HG03175 (cell line): Measurements from ENCODE around the gene RPSA.
"Not testable (repeated sequence)": the region's sequence is repeated elsewhere in the genome, so short reads cannot be mapped to it uniquely, and the experiment has no call there.

ENCODE experiments used
- ATAC-seq: cut with Tn5 transposase; IDR thresholded peaks from one replicate; pipeline ENCODE4 v1.9.1; 2021; ENCODE audit warnings: mild to moderate bottlenecking, moderate library complexity; ENCODE audit not compliant: unreplicated experiment

The RPSA gene

DNA sequence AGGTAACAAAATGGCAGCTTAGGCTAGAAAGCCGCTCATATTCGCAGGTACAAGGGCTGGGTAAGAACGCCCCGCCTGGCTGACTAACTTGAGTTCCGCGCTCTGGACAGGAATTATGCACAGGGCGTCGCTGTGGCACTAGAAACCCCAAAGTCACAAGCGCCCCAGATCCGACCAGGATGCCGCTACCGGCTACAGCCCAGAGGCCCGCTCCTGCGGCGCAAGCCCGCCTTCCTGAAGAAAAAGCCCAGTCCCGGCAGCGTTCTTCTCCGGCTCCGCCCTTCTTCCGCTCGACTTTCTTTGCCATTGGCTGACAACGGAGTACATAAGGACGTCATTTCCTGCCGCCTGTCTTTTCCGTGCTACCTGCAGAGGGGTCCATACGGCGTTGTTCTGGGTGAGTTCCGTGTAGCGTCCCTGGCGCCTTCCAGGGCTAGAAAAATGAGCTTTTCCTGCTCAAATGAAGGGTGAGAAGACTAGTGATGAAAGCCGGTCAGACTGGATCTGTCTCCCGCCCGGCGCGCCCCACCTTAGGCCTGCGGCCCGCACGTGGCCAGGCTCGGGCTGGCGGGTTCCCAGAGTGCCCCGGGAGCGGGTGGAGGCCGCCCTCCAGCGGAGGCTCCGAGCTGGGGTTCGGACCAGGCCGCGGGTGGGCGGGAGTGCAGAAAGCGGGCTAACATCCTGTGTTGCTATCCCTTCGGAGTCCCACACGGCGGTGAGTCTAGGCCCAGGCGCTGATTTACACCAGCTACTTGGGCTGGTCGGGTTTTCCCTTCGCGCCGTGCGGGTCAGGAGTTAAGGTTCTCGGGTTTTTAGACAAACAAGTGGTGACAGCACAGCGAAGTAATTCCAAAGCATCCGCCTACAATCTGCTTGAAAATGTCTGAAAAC lies at the start of gene RPSA:
Gene RPSA, plus strand, starts transcription at position 353 of the 891 bp plus-strand sequence. CDS start 934 bp downstream, outside the sequence.
- ATAC-seq = peak; percentile 92

GRCh38 chr3:39358333-39358732 lies 48.2 kb upstream of the RPSA start:
- no peak for ATAC-seq

GRCh38 chr3:39361252-39361927 lies 45.1 kb upstream of the RPSA start:
- no peak for ATAC-seq

- no peak for ATAC-seq
Observed at GRCh38 chr3:39362192-39362591, 44.3 kb upstream of the RPSA start.

DNA sequence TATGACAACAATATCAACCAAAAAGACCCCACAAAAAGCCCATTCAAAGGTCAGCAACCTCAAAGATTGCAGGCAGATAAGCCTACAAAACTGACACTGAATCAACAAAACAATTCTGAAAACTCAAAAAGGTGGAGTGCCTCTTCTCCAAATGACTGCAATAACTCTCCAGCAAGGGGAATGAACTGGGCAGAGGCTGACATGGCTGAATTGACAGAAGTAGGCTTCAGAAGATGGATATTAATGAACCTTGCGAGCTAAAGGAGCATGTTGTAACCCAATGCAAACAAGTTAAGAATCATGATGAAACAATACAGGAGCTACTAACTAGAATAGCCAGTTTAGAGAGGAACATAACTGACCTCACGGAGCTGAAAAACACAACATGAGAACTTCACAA lies 43.7 kb upstream of the RPSA start:
- ATAC-seq = no peak

DNA sequence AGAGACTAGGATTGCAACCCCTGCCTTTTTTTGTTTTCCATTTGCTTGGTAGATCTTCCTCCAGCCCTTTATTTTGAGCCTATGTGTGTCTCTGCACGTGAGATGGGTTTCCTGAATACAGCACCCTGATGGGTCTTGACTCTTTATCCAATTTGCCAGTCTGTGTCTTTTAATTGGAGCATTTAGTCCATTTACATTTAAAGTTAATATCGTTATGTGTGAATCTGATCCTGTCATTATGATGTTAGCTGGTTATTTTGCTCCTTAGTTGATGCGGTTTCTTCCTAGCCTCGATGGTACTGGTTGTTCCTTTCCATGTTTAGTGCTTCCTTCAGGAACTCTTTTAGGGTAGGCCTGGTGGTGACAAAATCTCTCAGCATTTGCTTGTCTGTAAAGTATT lies 36.1 kb upstream of the RPSA start:
- ATAC-seq = not testable (repeated sequence)

DNA sequence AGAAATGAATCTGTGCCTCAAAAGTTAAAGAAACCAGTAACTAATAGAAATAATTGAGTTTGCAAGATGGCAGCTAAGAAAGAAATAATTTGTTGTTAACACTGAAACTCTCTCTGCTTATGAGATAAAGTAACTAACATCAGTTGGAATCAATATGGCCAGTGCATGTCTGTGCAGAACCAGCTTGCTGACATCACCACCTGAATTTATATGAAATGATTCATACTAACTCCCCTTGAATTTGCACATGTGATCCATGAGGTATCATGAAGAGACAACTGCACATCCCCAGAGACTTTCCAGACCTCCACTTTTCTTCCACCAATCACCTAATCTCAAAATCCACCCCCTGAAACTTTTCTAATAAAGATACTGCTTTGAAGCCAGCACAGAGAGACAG lies 33.7 kb upstream of the RPSA start:
- no peak for ATAC-seq

- no peak for ATAC-seq
Observed at GRCh38 chr3:39376959-39377634, 29.4 kb upstream of the RPSA start.

- peak; percentile 70 for ATAC-seq
Observed at GRCh38 chr3:39378088-39378487, 28.4 kb upstream of the RPSA start.

DNA sequence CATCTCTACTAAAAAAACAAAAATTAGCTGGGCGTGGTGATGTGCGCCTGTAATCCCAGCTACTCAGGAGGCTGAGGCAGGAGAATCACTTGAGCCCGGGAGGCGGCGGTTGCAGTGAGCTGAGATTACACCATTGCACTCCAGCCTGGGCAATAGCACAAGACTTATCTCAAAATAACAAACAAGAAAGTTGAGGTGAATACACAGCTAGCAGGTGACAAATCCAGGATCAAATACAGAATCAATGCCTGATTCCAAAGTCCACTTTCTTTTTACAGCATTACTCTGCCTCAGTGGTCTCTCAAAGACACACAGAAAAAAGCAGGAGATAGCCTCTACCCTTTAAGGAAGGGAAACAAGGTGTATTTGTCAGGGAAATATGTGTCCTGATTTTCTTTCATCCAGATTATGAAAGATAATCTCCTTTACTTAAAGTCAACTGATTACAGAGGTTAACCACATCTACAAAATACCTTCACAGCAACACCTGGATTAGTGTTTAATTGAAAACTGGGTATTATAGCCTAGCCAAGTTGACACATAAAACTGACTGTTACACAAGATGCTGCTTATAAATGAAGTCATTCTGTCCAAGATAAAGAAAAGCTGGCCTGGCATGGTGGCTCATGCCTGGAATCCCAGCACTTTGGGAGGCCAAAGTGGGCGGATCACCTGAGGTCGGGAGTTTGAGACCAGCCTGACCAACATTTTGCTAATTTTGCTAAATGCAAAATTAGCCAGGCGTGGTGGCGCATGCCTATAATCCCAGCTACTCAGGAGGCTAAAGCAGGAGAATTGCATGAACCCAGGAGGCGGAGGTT lies 27.4 kb upstream of the RPSA start:
- no peak for ATAC-seq

DNA sequence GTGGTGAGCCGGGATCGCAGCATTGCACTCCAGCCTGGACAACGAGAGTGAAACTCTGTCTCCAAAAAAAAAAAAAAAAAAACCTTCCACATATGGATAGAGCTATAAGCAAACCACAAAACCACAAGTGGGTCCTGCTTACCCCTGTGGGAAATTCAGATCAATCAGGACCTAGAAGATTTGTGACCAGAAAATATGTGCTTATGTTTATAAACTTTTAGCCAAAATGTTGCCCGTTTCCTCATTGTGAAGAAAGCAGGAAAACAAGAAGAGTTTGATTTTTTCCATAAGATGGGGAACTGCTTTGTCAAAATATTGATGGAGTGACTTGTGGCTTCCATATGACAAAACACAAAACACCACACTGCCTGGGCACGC lies 26.8 kb upstream of the RPSA start:
- no peak for ATAC-seq

DNA sequence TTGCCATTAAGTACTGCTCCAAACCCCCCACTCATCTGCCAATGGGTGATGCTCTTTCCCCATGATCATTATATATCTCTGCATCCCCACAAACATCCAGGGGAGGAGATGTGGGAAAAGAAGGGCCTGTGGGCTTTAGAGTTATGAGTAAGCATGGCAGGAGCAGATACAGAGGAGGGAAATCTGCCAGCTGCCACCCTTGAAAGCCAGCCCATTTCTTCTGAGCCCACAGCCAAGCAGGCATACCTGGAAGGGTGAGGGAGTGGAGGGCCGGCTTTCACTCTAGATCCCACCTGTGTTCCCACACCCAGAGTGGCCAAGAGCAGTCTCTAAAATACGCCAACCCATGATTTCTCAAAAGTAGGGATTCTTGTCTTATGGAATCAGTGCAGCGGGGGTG lies 25.1 kb upstream of the RPSA start:
- ATAC-seq = no peak

DNA sequence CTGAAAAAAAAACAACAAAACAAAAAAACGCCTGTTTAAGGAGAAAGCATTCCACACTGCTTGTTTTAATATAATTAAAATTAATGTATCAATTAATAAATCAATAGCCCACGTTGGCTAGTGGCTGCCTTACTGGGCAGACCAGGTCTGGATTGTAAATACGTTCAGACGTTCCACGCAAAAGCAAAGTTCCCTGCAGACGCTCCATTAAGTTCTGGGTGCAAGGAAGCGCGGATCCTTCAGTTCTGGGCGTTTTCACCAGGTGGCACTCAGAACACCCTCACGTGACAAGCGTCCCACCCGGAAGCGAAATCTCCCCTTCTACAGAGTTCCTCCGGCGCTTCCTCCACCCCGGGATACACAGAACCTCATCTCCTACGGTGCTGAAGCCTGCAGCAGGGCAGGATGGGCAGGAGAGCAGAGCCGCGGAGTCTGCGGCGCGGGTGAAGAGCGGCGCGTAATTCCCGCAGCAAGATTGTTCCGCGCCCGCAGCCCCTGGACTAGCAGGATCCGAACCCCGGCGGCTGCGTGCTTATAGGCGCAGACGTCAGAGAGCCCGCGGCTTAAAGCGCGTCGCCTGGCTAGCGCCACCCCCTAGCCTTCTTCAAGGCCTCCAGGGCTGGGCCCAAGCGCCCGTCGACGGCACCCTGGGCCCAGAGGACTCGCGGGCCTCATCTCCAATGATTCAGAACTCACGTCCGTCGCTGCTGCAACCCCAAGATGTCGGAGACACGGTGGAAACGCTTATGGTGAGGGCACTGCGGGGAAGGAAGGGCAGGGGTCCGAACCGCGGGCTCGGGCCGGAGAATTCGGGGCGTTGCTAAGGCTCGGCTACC lies 23.3 kb upstream of the RPSA start, which contains the start of gene SLC25A38:
Gene SLC25A38, plus strand, starts transcription at position 326 of the 836 bp plus-strand sequence. Its CDS starts 355 bp downstream, at position 681.
- ATAC-seq = peak; percentile 77

DNA sequence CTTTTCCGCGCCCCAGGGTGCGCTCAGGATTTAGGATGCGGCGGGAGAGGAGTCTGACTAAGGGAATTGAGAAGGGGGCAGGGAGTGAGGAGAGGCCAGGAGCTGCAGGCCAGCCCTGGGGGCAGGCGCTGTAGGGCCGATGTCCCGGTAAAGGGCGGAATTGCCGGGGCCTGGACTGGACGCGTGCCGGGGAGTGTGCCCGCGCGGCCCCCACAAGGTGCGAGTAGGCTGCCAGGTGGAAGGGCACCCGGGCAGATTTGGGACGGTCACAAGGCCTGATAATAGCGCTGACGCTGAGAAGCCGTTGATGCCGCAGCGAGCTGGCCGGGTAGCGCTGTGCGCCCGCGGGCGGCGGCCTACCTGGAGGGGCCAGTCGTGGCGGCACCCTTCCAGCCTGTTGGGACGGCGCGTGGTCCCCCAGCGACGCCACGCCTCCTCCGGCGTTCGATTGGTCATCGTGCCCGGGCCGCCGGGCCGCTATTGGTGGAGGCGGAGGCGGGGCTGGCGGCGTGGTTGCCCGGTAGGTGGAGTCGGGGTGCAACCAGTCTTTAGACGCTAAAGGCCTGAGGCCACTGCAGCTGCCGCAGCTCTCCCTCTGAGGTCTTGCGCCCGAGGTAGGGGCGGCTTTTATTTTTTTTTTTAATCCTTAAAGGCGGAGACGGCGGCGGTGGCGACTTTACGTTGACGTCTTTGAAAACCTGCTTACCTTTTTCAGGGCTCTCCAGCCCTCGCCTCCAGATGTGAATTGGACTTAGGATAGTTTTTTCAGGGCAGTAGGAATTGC lies 22.4 kb upstream of the RPSA start:
- ATAC-seq = peak; percentile 74

- ATAC-seq = no peak
Observed at GRCh38 chr3:39384665-39385000, 21.9 kb upstream of the RPSA start.

DNA sequence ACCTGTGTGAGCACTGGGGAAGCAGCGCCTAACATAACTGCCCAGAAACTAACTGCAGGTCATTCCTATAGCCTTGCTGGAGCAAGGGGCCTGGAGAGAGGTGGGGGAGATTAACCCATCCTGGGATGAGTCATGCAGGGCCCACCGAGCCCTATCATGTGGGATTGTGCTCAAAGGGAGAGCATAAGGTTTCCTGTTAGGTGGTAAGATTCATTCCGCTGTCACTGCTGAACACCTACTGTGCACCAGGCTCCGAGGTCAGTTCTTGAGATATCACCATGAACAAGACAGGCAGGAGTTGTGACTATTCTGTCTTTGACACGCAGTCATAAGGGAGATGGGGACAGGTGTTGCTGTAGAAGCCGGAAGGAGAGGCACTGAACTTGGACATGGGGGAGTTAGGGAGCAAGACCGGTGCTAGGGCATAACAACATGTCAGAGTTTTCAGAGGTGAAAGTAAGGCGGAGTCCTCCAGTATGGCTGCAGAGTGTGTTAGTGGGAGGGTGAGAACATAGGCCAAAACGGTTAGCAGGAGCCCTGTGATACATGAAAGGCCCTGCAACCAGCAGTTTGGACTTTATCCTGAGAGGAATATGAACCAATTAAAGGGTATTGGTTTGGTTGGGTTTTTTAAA lies 20.9 kb upstream of the RPSA start:
- no peak for ATAC-seq

DNA sequence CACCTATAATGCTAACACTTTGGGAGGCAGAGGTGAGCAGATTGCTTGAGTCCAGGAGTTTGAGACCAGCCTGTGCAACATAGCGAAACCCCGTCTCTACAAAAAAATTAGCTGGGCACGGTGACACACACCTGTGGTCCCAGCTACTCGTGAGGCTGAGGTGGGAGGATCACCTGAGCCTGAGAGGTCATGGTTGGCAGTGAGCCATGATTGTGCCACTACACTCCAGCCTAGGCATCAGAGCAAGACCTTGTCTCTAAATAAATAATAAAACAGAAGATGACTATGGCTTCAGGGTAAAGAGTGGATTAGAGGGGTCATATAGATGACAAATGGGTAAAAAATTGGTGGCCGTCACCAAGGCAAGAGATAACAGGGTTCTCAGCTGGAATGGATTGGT lies 20.2 kb upstream of the RPSA start:
- no peak for ATAC-seq

- no peak for ATAC-seq
Observed at GRCh38 chr3:39387411-39387975, 19.0 kb upstream of the RPSA start.
